Nephron progenitor cell (in vitro differentiated cells): ENCODE data around the gene PCDHGB5.
"Not testable (repeated sequence)": the region's sequence is repeated elsewhere in the genome, so short reads cannot be mapped to it uniquely, and the experiment has no call there.

Experiments used
- DNase-seq: peaks from one replicate; pipeline ENCODE4 v3.0.0; 2021
- H3K27ac Mint-ChIP-seq: 2 replicates; pipeline ENCODE4 v1.8.0; 2021; ENCODE audit warnings: mild to moderate bottlenecking, moderate library complexity, mixed read lengths
- H3K27me3 Mint-ChIP-seq: 2 replicates; pipeline ENCODE4 v1.8.0; 2021; ENCODE audit warnings: mild to moderate bottlenecking, low read depth, mixed read lengths; ENCODE audit not compliant: poor library complexity
- H3K36me3 Mint-ChIP-seq: 2 replicates; pipeline ENCODE4 v1.8.0; 2021; ENCODE audit warnings: low read depth, mixed read lengths
- H3K4me1 Mint-ChIP-seq: 2 replicates; pipeline ENCODE4 v1.8.0; 2021; ENCODE audit warnings: mixed read lengths
- H3K4me3 Mint-ChIP-seq: 2 replicates; pipeline ENCODE4 v1.8.0; 2021; ENCODE audit warnings: mild to moderate bottlenecking, moderate library complexity, mixed read lengths
- H3K9me3 Mint-ChIP-seq: 2 replicates; pipeline ENCODE4 v1.8.0; 2021; ENCODE audit warnings: mild to moderate bottlenecking, moderate library complexity, mixed read lengths
- TF ChIP-seq, protein P1 (sequence below): fragments of 200-600 bp; sonication (generic); IDR thresholded peaks from 2 replicates; pipeline ENCODE4 v1.5.0; 2021; ENCODE audit warnings: antibody characterized with exemption

Gene PCDHGB5

DNA sequence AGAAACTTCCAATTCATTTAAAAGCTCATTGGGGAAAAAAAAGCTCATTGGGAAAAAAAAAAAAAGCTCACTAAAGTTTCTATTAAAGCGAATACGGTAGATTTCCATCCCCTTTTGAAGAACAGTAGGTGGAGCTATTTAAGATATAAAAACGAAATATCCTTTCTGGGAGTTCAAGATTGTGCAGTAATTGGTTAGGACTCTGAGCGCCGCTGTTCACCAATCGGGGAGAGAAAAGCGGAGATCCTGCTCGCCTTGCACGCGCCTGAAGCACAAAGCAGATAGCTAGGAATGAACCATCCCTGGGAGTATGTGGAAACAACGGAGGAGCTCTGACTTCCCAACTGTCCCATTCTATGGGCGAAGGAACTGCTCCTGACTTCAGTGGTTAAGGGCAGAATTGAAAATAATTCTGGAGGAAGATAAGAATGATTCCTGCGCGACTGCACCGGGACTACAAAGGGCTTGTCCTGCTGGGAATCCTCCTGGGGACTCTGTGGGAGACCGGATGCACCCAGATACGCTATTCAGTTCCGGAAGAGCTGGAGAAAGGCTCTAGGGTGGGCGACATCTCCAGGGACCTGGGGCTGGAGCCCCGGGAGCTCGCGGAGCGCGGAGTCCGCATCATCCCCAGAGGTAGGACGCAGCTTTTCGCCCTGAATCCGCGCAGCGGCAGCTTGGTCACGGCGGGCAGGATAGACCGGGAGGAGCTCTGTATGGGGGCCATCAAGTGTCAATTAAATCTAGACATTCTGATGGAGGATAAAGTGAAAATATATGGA lies 32.8 kb downstream of the PCDHGB5 start, which contains the start of gene PCDHGA12:
PCDHGA12 (plus strand) TSS at position 176 of the 782 bp plus-strand sequence; CDS start at position 429, 253 bp downstream.
- no peak within 1 kb of the TSS for H3K27ac Mint-ChIP-seq
- DNase-seq = no peak
- peaks cover 100% of the 10 kb centered on the region for H3K9me3 Mint-ChIP-seq
- H3K4me3 Mint-ChIP-seq = no peak within 1 kb of the TSS
- H3K4me1 Mint-ChIP-seq = no peaks in the 10 kb centered on the region
- TF ChIP-seq, protein P1, sequence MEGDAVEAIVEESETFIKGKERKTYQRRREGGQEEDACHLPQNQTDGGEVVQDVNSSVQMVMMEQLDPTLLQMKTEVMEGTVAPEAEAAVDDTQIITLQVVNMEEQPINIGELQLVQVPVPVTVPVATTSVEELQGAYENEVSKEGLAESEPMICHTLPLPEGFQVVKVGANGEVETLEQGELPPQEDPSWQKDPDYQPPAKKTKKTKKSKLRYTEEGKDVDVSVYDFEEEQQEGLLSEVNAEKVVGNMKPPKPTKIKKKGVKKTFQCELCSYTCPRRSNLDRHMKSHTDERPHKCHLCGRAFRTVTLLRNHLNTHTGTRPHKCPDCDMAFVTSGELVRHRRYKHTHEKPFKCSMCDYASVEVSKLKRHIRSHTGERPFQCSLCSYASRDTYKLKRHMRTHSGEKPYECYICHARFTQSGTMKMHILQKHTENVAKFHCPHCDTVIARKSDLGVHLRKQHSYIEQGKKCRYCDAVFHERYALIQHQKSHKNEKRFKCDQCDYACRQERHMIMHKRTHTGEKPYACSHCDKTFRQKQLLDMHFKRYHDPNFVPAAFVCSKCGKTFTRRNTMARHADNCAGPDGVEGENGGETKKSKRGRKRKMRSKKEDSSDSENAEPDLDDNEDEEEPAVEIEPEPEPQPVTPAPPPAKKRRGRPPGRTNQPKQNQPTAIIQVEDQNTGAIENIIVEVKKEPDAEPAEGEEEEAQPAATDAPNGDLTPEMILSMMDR = no peak
- no peaks in the 10 kb centered on the region for H3K27me3 Mint-ChIP-seq
- peaks cover 99% of the 10 kb centered on the region for H3K36me3 Mint-ChIP-seq

DNA sequence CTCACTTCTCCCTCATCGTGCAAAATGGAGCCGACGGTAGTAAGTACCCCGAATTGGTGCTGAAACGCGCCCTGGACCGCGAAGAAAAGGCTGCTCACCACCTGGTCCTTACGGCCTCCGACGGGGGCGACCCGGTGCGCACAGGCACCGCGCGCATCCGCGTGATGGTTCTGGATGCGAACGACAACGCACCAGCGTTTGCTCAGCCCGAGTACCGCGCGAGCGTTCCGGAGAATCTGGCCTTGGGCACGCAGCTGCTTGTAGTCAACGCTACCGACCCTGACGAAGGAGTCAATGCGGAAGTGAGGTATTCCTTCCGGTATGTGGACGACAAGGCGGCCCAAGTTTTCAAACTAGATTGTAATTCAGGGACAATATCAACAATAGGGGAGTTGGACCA lies 33.5 kb downstream of the PCDHGB5 start:
- Mint-ChIP-seq H3K4me1 (no peaks in the 10 kb centered on the region), H3K27ac (no peak overlapping the region), H3K27me3 (no peaks in the 10 kb centered on the region), H3K9me3 (peaks cover 100% of the 10 kb centered on the region), H3K36me3 (peaks cover 99% of the 10 kb centered on the region), H3K4me3 (no peak overlapping the region)
- TF ChIP-seq, protein P1 = no peak
- DNase-seq = no peak

DNA sequence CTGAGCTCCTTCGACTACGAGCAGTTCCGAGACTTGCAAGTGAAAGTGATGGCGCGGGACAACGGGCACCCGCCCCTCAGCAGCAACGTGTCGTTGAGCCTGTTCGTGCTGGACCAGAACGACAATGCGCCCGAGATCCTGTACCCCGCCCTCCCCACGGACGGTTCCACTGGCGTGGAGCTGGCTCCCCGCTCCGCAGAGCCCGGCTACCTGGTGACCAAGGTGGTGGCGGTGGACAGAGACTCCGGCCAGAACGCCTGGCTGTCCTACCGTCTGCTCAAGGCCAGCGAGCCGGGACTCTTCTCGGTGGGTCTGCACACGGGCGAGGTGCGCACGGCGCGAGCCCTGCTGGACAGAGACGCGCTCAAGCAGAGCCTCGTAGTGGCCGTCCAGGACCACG lies 34.6 kb downstream of the PCDHGB5 start:
- not testable (repeated sequence) for H3K4me1 Mint-ChIP-seq, DNase-seq, H3K27me3 Mint-ChIP-seq, H3K4me3 Mint-ChIP-seq, H3K27ac Mint-ChIP-seq
- Mint-ChIP-seq H3K36me3 (peaks cover 99% of the 10 kb centered on the region), H3K9me3 (peaks cover 100% of the 10 kb centered on the region)

DNA sequence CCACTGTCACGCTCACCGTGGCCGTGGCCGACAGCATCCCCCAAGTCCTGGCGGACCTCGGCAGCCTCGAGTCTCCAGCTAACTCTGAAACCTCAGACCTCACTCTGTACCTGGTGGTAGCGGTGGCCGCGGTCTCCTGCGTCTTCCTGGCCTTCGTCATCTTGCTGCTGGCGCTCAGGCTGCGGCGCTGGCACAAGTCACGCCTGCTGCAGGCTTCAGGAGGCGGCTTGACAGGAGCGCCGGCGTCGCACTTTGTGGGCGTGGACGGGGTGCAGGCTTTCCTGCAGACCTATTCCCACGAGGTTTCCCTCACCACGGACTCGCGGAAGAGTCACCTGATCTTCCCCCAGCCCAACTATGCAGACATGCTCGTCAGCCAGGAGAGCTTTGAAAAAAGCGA lies 35.0 kb downstream of the PCDHGB5 start:
- not testable (repeated sequence) for H3K4me3 Mint-ChIP-seq, H3K27ac Mint-ChIP-seq, H3K27me3 Mint-ChIP-seq, DNase-seq, H3K4me1 Mint-ChIP-seq
- peaks cover 100% of the 10 kb centered on the region for H3K9me3 Mint-ChIP-seq
- peaks cover 99% of the 10 kb centered on the region for H3K36me3 Mint-ChIP-seq

DNA sequence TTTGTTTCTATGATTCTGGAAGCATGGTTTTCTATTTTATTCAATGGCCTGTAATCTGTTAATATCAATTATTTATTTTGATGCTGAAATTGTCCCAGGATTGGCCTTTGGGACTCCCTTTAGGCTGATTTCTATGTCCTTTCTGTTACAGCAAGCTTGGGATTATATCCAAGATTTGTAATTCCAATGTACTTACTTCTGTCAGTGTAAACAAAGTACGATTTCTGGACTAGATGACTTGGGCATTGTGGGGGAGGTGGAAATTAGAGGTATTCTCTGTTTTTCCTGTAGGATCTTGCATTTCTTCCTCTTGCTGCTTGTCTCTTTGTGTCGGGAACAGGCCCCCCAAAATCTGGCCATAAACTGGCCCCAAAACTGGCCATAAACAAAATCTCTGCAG lies 36.3 kb downstream of the PCDHGB5 start:
- Mint-ChIP-seq H3K4me3 (no peak overlapping the region), H3K27ac (no peak overlapping the region), H3K27me3 (no peaks in the 10 kb centered on the region), H3K9me3 (peaks cover 95% of the 10 kb centered on the region), H3K4me1 (no peaks in the 10 kb centered on the region), H3K36me3 (peaks cover 94% of the 10 kb centered on the region)
- TF ChIP-seq, protein P1 = no peak
- DNase-seq = no peak

DNA sequence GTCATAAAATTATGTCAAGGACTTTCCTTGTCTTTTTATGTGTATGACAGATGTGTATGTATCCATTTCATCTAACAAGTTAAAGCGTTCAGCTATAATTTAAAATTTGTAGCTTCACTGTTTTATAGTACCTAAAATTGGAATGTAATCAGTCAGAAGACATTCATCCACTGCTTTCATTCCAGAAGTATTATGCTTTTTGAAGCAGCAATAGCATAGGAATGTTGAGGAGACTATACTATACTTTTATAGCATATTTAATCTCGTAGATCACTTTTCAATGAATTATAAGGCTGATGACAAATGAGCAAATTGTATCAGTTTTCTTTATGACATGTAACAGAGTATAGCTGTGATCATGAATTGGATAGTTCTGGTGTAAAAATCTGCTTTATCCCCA lies 39.5 kb downstream of the PCDHGB5 start:
- no peak for DNase-seq
- TF ChIP-seq, protein P1 = no peak
- Mint-ChIP-seq H3K36me3 (peaks cover 93% of the 10 kb centered on the region), H3K9me3 (peaks cover 93% of the 10 kb centered on the region), H3K4me1 (no peaks in the 10 kb centered on the region), H3K27me3 (no peaks in the 10 kb centered on the region), H3K4me3 (no peak overlapping the region), H3K27ac (no peak overlapping the region)
